Measurements from ENCODE around the gene ASH1L.
"Not testable (repeated sequence)": the region's sequence is repeated elsewhere in the genome, so short reads cannot be mapped to it uniquely, and the experiment has no call there.

GRCh38 chr1:155511385-155511784 lies 51.2 kb downstream of the ASH1L start:
- not testable (repeated sequence) for TF ChIP-seq ZNF639, KLF10, CTCF, ZNF239 (tag by site-specific recombination; IDR thresholded peaks at IDR 0.05)
